Stimulated activated CD8-positive, alpha-beta memory T cell treated with anti-CD3 and anti-CD28 coated beads, Interleukin-2, amount 100 ng/mL, for 48 hours (primary cell): ENCODE measurements around the gene SHPK.

ENCODE experiments used
- DNase-seq, 2 donors: peaks; one replicate each; pipeline ENCODE4 v3.0.0-alpha.2; 2020; ENCODE audit warnings: low read depth in 2 of 2

SHPK gene

GRCh38 chr17:3636154-3636907 is at the start of gene SHPK, which contains the start of gene CTNS:
Gene SHPK, minus strand, starts transcription at chr17:3636250. Its CDS starts 31 bp downstream, at chr17:3636219.
Gene CTNS, plus strand, starts transcription at chr17:3636760. Its CDS starts 3,447 bp downstream, at chr17:3640207.
- peak; percentile 93 for DNase-seq

DNA sequence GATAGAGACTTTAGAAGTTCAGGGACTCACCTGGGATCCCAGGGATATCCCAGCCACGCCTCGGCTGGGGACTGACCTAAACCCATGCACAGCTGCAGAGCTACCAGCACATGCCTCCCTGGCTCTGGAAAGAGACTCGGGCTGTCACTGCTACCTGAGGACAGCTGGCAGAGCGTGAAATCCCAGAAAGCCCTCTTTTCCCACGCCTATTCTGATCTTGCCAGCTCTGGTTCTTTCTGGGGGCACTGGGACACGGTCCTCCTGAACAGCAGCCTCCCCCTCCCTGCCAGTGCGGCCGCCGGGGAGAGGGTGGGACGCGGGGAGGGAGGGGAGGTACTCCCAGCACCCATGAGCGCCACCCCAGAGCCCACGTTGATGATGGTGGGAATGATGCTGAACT is 49.1 kb upstream of the SHPK start:
- DNase-seq, result no peak

- DNase-seq, result peak in 1 of 2 donors; percentile 39
Observed at GRCh38 chr17:3683054-3683511, 47.0 kb upstream of the SHPK start.

DNA sequence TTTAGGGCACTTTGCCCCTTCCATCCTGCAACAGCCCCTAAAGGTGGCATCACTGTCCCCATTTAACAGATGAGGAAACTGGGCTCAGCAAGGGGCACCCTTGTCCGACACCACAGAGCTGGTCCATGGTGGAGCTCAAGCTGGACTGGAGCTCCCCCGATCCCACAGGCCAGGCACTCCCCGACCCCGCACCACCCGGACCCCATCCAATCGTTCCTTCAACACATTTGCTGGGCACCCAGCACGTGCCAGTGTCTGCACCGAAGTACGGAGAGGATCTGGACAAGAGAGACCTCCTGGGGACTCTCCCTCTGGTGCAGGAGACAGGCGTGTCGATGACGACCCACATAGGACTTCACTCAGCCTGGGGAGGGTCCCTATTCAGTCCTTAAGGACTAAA is 46.0 kb upstream of the SHPK start:
- DNase-seq, result no peak

GRCh38 chr17:3681565-3681964 is 45.5 kb upstream of the SHPK start:
- no peak for DNase-seq

DNA sequence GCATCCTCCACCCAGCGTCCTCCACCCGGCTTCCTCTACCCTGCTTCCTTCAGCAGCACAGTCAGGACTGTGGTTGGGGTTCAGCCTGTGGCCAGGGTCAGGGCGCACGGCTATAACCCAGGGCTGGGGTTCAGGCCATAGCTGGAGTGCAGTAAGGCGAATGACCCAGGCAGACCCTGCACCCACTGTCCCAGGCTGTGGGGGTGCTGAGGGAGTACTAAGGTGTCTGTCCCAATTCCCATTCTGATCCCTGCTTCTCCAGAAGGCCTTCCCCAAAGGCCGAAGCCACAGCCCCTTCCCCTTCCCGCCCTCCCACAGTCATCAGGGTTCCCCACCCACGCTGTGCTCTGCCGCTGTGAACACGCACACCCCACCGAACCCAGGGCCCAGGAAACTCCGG is 45.0 kb upstream of the SHPK start:
- DNase-seq, result no peak

GRCh38 chr17:3679531-3680126 is 43.6 kb upstream of the SHPK start:
- DNase-seq, result no peak

GRCh38 chr17:3678821-3679530 is 42.9 kb upstream of the SHPK start:
- DNase-seq, result no peak

GRCh38 chr17:3678095-3678820 is 42.2 kb upstream of the SHPK start:
- DNase-seq, result no peak

GRCh38 chr17:3675886-3676285 is 39.8 kb upstream of the SHPK start:
- DNase-seq, result no peak

DNA sequence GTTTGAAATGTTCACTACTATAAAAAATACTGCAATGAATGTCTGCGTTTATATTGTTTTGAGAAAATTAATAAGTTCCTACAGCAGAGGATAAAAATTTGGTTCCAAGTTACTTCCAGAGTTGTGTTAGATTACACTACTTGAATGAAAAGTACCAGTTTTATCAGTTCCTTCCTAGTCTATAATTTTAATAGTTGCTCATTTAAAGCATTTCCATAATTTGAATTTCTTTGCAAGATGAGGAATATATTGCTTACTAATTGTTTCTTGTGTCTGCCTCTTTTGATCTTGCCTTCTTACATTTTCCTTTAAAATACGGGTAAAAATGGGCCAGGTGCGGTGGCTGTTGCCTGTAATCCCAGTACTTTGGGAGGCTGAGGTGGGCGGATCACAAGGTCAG is 36.5 kb upstream of the SHPK start:
- no peak for DNase-seq

- no peak for DNase-seq
Observed at GRCh38 chr17:3669548-3669947, 33.5 kb upstream of the SHPK start.

- no peak for DNase-seq
Observed at GRCh38 chr17:3669085-3669347, 33.0 kb upstream of the SHPK start.

DNA sequence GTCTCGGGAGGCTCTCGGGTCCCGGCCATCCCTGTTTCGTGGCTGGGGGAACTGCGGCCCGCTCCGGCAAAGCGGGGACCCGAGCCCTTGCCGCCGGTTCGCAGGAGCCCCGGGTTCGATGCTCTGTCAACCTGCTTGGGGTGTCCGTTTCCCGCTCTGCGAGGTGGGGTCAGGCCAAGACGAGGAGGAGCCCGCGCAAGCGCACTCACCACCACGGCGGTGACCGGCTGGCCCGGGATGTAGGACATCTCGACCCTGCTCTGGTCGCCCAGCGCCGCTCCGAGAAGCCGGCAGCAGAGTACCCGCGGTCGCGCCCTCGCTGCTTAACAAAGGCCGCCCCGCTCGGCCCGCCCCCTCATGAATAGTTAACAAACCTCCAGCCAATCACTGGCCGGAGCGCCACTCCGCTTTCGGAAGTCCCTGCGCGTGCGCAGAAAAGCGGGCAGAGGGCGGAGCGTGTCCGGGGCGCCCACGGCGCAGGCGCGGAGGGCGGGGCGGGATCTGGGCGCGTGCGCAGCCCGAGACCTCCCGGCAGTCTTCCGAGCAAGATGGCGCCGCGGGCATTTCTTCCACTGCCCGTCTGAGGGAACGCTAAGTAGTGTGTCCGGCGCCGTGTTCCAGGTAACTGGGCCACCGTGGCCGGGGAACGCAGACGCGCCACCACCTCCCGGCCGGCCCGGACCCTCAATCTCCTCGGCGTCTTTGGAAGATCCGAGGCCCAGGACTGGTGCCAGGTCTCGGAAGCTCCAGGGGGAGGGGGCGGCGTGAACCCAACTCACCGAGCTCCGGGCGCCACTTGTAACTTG is 32.4 kb upstream of the SHPK start, which contains the start of the genes EMC6 and TAX1BP3:
Gene EMC6, plus strand, starts transcription at position 534 of the 806 bp plus-strand sequence. CDS start 335 bp downstream, outside the sequence.
Gene TAX1BP3, minus strand, starts transcription at position 300 of the 806 bp plus-strand sequence. Its CDS starts 52 bp downstream, at position 248.
- DNase-seq, result peak; percentile 98 to 99

DNA sequence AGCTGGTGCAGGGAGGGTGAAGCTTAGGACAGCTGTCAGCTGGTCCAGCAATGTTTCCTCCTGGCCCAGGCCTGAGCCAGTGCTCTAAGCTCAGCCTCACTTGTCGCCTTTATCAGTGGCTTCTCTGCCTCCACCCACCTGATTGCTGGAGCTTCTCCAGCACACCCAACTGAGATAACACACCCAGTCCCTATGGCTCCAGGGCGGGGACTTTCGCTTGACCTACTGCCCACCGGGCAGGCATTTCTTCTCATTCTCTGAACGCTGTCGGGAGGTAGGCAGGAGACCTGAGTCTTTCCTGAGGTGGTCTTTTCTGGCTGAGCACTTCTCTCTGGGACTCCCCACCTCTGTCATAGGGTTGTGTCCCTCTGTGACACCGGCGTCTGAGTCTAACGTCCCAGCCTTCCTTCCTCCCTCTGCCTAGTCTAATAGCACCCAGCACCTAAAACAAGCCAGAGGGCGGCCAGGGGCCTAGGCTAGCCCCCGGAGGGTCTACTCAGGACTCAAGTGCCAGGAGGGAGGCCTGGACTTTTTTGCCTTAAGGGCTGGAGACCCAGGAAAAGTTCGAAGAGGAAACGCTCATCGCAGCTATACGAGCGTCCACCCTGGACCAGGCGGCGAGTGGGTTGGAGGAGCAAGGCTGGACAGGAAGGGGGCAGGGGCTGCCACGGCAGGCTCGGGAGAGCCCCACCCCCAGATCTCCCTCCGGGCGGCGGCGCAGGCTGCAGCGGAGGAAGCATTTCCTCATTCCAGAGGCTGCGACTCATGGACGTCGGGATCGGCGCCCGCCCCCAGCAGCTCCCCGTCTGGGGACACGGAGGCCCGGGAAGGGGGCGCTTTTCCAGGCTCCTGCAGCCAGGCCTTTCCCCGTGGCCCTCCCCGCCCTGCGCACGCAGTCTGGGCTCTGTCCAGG is 31.6 kb upstream of the SHPK start:
- no peak for DNase-seq

GRCh38 chr17:3666516-3666915 is 30.5 kb upstream of the SHPK start:
- no peak for DNase-seq

- no peak for DNase-seq
Observed at GRCh38 chr17:3665834-3666233, 29.8 kb upstream of the SHPK start.

DNA sequence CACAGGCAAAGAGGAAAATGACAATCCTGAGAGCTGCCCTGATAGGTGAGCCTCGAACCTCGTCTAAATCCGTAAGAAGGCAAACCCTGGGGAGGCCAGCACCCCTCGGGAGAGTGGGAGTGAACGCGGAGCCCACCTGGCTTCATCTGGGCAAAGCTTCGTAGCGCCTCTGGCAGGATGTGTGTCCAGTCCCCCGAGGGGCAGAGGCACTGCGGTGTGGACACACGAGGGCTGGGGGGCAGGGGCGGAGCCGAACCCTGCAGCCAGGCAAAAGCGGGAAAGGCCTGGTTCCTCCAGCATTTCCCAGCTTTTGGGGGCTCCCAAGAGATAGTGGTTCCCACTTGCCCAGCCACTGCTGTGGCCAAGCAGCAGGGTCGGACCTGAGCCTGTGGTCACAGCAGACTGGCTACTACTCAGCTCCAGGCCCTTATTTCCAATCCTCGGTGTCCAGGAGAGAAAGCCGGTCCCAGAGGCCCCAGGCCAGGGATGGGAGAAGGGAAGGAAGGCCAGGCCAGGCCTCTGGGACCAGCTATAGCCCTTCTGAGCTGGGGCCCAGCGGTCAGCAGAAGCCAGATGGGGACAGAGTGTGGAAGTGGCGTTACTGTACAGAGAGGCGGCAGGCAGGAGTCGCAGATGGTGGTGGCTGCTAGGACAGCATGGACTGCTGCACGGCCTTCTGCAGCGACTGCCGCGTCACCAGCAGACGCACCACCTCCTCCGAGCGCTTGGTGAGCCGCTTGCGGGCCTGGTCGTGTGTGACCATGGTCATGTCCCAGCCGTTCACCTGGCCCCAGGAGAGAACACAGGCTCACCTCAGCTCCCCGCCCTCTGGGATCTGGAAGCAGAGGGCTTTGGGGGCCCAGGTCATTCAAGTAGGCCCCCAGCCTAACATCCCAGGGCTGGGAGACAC is 27.3 kb upstream of the SHPK start:
- no peak for DNase-seq

DNA sequence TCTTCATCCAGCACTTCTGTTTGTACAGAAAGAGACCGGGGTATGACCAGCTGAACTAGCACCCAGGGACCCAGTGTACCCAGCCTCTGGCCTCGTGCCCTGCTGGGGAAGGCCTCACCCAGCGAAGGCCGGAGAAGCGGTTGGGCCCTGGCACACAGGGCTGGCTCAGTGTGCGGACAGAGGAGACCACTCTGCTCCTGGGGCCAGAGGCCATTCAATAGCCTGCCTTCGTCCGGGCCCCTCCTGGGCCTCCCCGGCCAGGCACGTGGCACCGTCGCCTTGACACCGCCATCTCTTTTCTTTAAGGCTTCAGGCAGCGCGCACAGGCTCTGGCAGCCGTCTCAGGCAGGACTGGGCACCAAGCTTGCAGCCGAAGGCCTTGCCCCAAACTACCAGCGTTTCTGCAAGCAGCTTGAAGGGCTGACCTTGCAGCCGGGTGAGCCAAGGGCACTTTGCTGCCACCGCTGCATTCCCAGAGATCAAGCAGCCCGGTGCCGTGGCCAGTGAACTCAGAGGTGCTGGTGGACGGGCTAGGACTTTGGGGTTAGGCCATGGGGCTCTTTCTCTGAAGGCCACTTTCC is 24.4 kb upstream of the SHPK start:
- no peak for DNase-seq
